Psoas muscle (tissue), 8 donors: Measurements from ENCODE around the gene DAZL. TPM values are rescaled to one million over a fixed set of nuclear protein-coding genes. Genes with fewer than 3 reads are reported as not detected.

Source experiments
- ATAC-seq, 4 donors: fragments of 200-7000 bp; cut with Tn5 transposase; one replicate each; pipeline ENCODE4 v1.9.1; 2020; ENCODE audit warnings: moderate library complexity in 3 of 4, mild to moderate bottlenecking in 2 of 4
- DNase-seq, 2 donors: peaks; one replicate each; pipeline ENCODE4 v3.0.0-alpha.2; 2020
- H3K27ac ChIP-seq: fragments of 200-600 bp; one replicate; pipeline ENCODE4 v1.8.0; 2022
- H3K27me3 ChIP-seq, 3 donors: fragments of 200-600 bp in 1 of 3; one replicate each; pipeline versions ENCODE4 v1.6.1 to v1.8.0; 2013 to 2022; ENCODE audit warnings: low read length in 2 of 3, mild to moderate bottlenecking in 2 of 3, moderate library complexity in 1 of 3; ENCODE audit not compliant: insufficient read depth in 3 of 3
- H3K36me3 ChIP-seq, 2 donors: fragments of 200-600 bp in 1 of 2; one replicate each; pipeline versions ENCODE4 v1.6.1 to v1.8.0; 2013 to 2022; ENCODE audit warnings: low read depth in 1 of 2, mild to moderate bottlenecking in 1 of 2, moderate library complexity in 1 of 2; ENCODE audit not compliant: insufficient read depth in 1 of 2
- H3K4me1 ChIP-seq: fragments of 200-600 bp; one replicate; pipeline ENCODE4 v1.8.0; 2022
- H3K4me3 ChIP-seq: fragments of 200-600 bp; one replicate; pipeline ENCODE4 v1.8.0; 2022; ENCODE audit warnings: mild to moderate bottlenecking
- H3K9me3 ChIP-seq: fragments of 200-600 bp; one replicate; pipeline ENCODE4 v1.8.0; 2022
- CTCF ChIP-seq: fragments of 200-600 bp; IDR thresholded peaks from one replicate; pipeline ENCODE4 v1.8.0; 2022; ENCODE audit warnings: antibody characterized with exemption
- WGBS, 3 donors: extraction: QIAGEN DNeasy Blood & Tissue Kit; methylation state at CpG; one replicate each; pipeline versions ENCODE4 v1.1.6 to v1.1.7; 2013; 5-methylcytosine and 5-hydroxymethylcytosine counted together
- intact Hi-C, 2 donors: fragments of 100-400 bp; cut with DNase I; formaldehyde crosslinking; loops; one replicate each; pipeline versions ENCODE4 v1.11.0 to v1.14.2; 2022
- polyA plus RNA-seq, 3 donors: library from polyadenylated mRNA; stranded (reverse); fragments of 200-250 nt; gene quantifications; one replicate each; pipeline ENCODE4 v1.2.3, GENCODE V29; 2013
- total RNA-seq, 4 donors: library from RNA; stranded (reverse); fragmentation: NEBNext Ultra II Directional in 2 of 4; extraction: Animal tissue kit (Norgen Biotek cat#: 25700) in 2 of 4; gene quantifications; one replicate each; pipeline versions ENCODE4 v1.2.1 to v1.2.4, GENCODE V29; 2021 to 2023
- donor health status: healthy with polysubstance abuse.
- donor health status: DM: no; HTN: no; CAD: no; lungs with moderate emphysema.
- donor health status: Bipolar disorder and iron deficiency.
- donor health status: healthy.
- donor health status: DM: yes; HTN: yes; CAD: no.
- donor health status: DM: no; HTN: no; CAD: no.
- donor health status: DM: no; HTN: no; CAD: no.
- donor health status: DM: yes; HTN: yes; CAD: no.

DAZL gene
- total and polyA plus RNA-seq, 7 donors = not detected

- Histone ChIP-seq H3K27ac (no peak overlapping the region), H3K9me3 (no peaks in the 10 kb centered on the region), H3K27me3 (no peaks in the 10 kb centered on the region), H3K4me3 (no peak overlapping the region), H3K36me3 (no peaks in the 10 kb centered on the region), H3K4me1 (peaks cover 4% of the 10 kb centered on the region)
- ATAC-seq (peak in 2 of 4 donors; percentile 20 to 37), DNase-seq (no peak)
- TF ChIP-seq CTCF = no peak
- 46 to 48% (median 47%) methylated on average over 4 of the region's 4 CpGs for WGBS, 3 donors
- intact Hi-C loops = loop anchor here (1.0 to 5.0 kb wide), 3 partner anchors 259 to 283 kb away; partner anchors contain the start of gene OXNAD1 (in 1 of the 2)
Measured at GRCh38 chr3:16550305-16550675, 54.9 kb downstream of the DAZL start.

DNA sequence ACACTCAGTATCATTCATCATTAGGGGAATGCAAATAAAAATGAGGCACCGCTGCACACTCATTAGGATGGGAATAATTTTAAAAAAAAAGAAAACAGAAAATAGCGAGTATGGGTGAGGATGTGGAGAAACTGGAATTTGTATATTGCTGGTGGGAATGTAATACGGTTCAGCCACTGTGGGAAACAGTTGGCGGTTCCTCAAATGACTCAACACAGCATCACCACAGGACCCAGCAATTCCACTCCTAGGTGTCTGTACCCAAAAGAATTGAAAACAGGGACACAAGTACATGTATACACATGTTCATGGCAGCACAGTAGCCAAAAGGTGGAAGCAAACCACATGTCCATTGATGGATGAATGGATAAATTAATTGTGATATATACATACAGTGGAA lies 56.5 kb downstream of the DAZL start:
- WGBS, 3 donors = 77 to 88% (median 87%) methylated on average over 4 of the region's 4 CpGs

GRCh38 chr3:16547561-16548357 lies 57.5 kb downstream of the DAZL start:
- Histone ChIP-seq H3K27ac (no peak overlapping the region), H3K27me3 (no peaks in the 10 kb centered on the region), H3K9me3 (no peaks in the 10 kb centered on the region), H3K36me3 (no peaks in the 10 kb centered on the region), H3K4me3 (no peak overlapping the region), H3K4me1 (peaks cover 4% of the 10 kb centered on the region)
- DNase-seq = no peak
- no peak for ATAC-seq
- 91 to 97% (median 97%) methylated on average over 4 of the region's 4 CpGs for WGBS, 3 donors
- TF ChIP-seq CTCF = no peak
- intact Hi-C loops = loop anchor here in 1 of 2 donors (1.0 kb wide), 1 partner anchor 279 kb away; no protein-coding TSS in a partner anchor

More for the DNA sequence above, 56.5 kb downstream of the DAZL start:
- H3K36me3 ChIP-seq = no peaks in the 10 kb centered on the region
- H3K27me3 ChIP-seq = no peaks in the 10 kb centered on the region
- no peak overlapping the region for H3K27ac ChIP-seq
- TF ChIP-seq CTCF = no peak
- no peaks in the 10 kb centered on the region for H3K9me3 ChIP-seq
- DNase-seq (no peak), ATAC-seq (no peak)
- H3K4me3 ChIP-seq = no peak overlapping the region
- intact Hi-C loops = loop anchor here in 1 of 2 donors (1.0 kb wide), 1 partner anchor 280 kb away; no protein-coding TSS in a partner anchor
- H3K4me1 ChIP-seq = peaks cover 4% of the 10 kb centered on the region

- no peak overlapping the region for H3K4me3 ChIP-seq
- intact Hi-C loops = no loop called here
- 71 to 83% (median 75%) methylated on average over 12 of the region's 12 CpGs for WGBS, 3 donors
- H3K27me3 ChIP-seq = no peaks in the 10 kb centered on the region
- peak overlapping the region; percentile 46 for H3K27ac ChIP-seq
- no peak for TF ChIP-seq CTCF
- ATAC-seq (peak in 1 of 4 donors; percentile 51), DNase-seq (peak in 1 of 2 donors; percentile 61)
- peaks cover 4% of the 10 kb centered on the region for H3K4me1 ChIP-seq
- no peaks in the 10 kb centered on the region for H3K36me3 ChIP-seq
- no peaks in the 10 kb centered on the region for H3K9me3 ChIP-seq
Measured at GRCh38 chr3:16546186-16547010, 58.8 kb downstream of the DAZL start.
